ENCODE measurements around the gene ACADVL. TPM values are rescaled to one million over a fixed set of nuclear protein-coding genes. Genes with fewer than 3 reads are reported as not detected.

ACADVL gene
- polyA plus RNA-seq, 1 donor from 2014 or later, result 397 TPM

GRCh38 chr17:7225711-7226331 is 6.1 kb downstream of the ACADVL start:
- H3K27ac ChIP-seq (ENCODE audit: low read length), result no peak overlapping the region

More at GRCh38 chr17:7225711-7226331, 6.1 kb downstream of the ACADVL start:
- H3K36me3 ChIP-seq (ENCODE audit: insufficient read depth, low read length), result no peaks in the 10 kb centered on the region
- H3K4me2 ChIP-seq (ENCODE audit: low read length), result no peak overlapping the region
- H3K27me3 ChIP-seq (ENCODE audit: insufficient read depth, low read depth, low read length), result no peaks in the 10 kb centered on the region
- no peaks in the 10 kb centered on the region for H3F3A ChIP-seq (ENCODE audit: insufficient read depth, low read length, poor library complexity, severe bottlenecking)
- H3K79me2 ChIP-seq (replicated peaks; ENCODE audit: insufficient read depth, low read length), result peaks cover 11% of the 10 kb centered on the region
- H3K9me2 ChIP-seq (ENCODE audit: insufficient read depth, low read length), result no peaks in the 10 kb centered on the region
- peaks cover 5% of the 10 kb centered on the region for H4K20me1 ChIP-seq (ENCODE audit: insufficient read depth)
- H3K9me3 ChIP-seq (ENCODE audit: low read length), result no peaks in the 10 kb centered on the region
- TF ChIP-seq REST (IDR thresholded peaks at IDR 0.05; ENCODE audit: borderline replicate concordance) (no peak), EZH2 (IDR thresholded peaks at IDR 0.05; ENCODE audit: borderline replicate concordance, insufficient read depth, low read length, poor library complexity, severe bottlenecking) (no peak), CTCF (IDR thresholded peaks at IDR 0.05; ENCODE audit: poor library complexity, severe bottlenecking) (no peak), TAF1 (IDR thresholded peaks at IDR 0.05; ENCODE audit: low read depth) (no peak), POLR2AphosphoS5 (IDR thresholded peaks at IDR 0.05) (no peak), SMC3 (conservative IDR thresholded peaks at IDR 0.05; ENCODE audit: poor library complexity) (no peak), MXI1 (conservative IDR thresholded peaks at IDR 0.05; ENCODE audit: poor library complexity, severe bottlenecking) (no peak), EP300 (conservative IDR thresholded peaks at IDR 0.05; ENCODE audit: poor library complexity, severe bottlenecking) (no peak), RAD21 (conservative IDR thresholded peaks at IDR 0.05) (no peak)
- H3K9ac ChIP-seq (ENCODE audit: low read length), result no peak overlapping the region
- no peak overlapping the region for H2AFZ ChIP-seq (ENCODE audit: low read depth, low read length)
- no peak overlapping the region for H3K4me3 ChIP-seq (ENCODE audit: low read length)
